Measurements from ENCODE around the gene CLMN. TPM values are rescaled to one million over a fixed set of nuclear protein-coding genes. Genes with fewer than 3 reads are reported as not detected.

The CLMN gene
- polyA plus RNA-seq, 3 donors = 22.0 to 33.7 (median 23.2) TPM

DNA sequence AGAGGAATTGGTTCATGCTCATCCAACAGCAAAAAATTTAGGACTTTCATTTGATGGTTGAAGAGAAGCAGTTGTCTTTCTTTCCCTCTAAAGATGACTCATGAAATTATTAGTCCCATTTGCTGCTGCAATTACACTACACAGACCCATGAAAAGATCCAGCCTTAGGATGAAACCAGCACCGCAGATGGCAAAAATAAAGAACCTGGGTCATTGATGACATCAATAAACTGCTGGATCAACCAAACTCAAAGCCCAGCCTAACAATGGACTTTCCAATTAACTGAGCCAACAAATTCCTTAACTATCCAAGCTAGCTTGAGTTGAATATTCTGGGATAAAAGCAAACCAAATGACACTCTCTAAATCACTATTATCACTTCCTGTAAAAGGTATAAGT is 183.1 kb downstream of the CLMN start:
- no peak overlapping the region for H3K4me3 ChIP-seq (replicated peaks in 1 of 3; ENCODE audit: low read depth in 2 of 3, low read length in 3 of 3)
- no peak for TF ChIP-seq CTCF (IDR thresholded peaks at IDR 0.05)
- Mint-ChIP-seq H3K9me3 (peaks cover 8 to 13% (median 12%) of the 10 kb centered on the region in 7 donors), H3K4me1 (peaks cover 30% of the 10 kb centered on the region), H3K4me3 (no peak overlapping the region), H3K36me3 (peaks cover 23 to 42% of the 10 kb centered on the region in 2 donors), H3K27ac (peak overlapping the region; percentile 32 to 90 (median 63)), H3K27me3 (ENCODE audit: low read depth in 3 of 3) (peaks cover 0 to 3% (median 0%) of the 10 kb centered on the region in 3 donors)
- intact Hi-C loops (cut with micrococcal nuclease) = loop anchor here in 1 of 2 donors (5.0 kb wide), 1 partner anchor 51 kb away; no protein-coding TSS in a partner anchor
- no peak overlapping the region for H3K4me2 ChIP-seq (replicated peaks; ENCODE audit: extremely low read depth, low read length, poor library complexity, severe bottlenecking)
- H3K27ac ChIP-seq (ENCODE audit: low read depth in 1 of 2, low read length in 2 of 2) = peak overlapping the region in 1 of 2 donors; percentile 43
- no peak overlapping the region for H2AFZ ChIP-seq (ENCODE audit: insufficient read depth, low read depth, low read length, poor library complexity, severe bottlenecking)
- peaks cover 84% of the 10 kb centered on the region for H3K79me2 ChIP-seq (ENCODE audit: insufficient read depth, low read length)
- peaks cover 67% of the 10 kb centered on the region for H4K20me1 ChIP-seq (ENCODE audit: insufficient read depth, low read length)
- H3K9ac ChIP-seq (ENCODE audit: insufficient read depth, low read length, poor library complexity, severe bottlenecking) = no peak overlapping the region
- H3K27me3 ChIP-seq (ENCODE audit: control insufficient read depth in 2 of 2, insufficient read depth in 2 of 2, low read length in 2 of 2) = no peaks in the 10 kb centered on the region
- peaks cover 7% of the 10 kb centered on the region in 2 donors for H3K9me3 ChIP-seq (replicated peaks in 1 of 2; ENCODE audit: control insufficient read depth in 1 of 2, insufficient read depth in 1 of 2, low read length in 2 of 2)
- peaks cover 18 to 26% of the 10 kb centered on the region in 2 donors for H3K4me1 ChIP-seq (ENCODE audit: control insufficient read depth in 1 of 2, insufficient read depth in 2 of 2, low read length in 2 of 2)
- DNase-seq = no peak
- WGBS (ENCODE audit: insufficient coverage) = 100% methylated on average over 1 of the region's 1 CpG
- H3K36me3 ChIP-seq (replicated peaks in 1 of 2; ENCODE audit: control insufficient read depth in 1 of 2, insufficient read depth in 2 of 2, low read length in 2 of 2) = peaks cover 20 to 28% of the 10 kb centered on the region in 2 donors

DNA sequence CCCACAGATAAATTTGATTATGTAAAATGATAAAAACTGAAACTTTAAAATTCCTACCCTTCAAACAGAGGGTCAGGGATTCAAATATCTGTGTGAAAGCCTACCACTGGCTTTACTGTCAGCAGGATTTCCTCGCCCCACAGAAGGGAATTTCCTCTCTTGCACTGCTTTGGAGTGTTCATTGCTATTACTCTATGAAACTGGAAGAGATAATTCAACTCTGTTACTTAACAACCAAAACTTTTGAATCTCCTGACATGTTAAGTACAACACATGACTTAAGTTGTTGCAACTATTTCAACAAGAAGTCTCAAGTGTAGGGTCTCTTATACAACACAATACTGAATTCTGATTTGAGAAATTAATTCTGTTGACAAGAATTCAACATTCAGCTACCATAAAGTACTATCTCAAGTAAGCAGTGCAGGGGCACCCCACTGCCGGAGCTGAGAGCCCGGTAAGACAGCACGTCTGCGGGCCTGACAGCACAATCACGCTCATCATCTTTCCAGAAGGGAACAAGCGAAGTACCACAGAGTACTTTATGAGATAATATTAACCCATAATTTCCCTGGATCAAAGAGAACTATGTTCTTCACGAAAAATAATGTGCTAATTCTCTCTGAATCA is 185.3 kb downstream of the CLMN start:
- no peak overlapping the region for H3K4me3 ChIP-seq (replicated peaks in 1 of 3; ENCODE audit: low read depth in 2 of 3, low read length in 3 of 3)
- H3K4me1 ChIP-seq (ENCODE audit: control insufficient read depth in 1 of 2, insufficient read depth in 2 of 2, low read length in 2 of 2) = peaks cover under 1 to 3% of the 10 kb centered on the region in 2 donors
- peaks cover 7% of the 10 kb centered on the region in 2 donors for H3K9me3 ChIP-seq (replicated peaks in 1 of 2; ENCODE audit: control insufficient read depth in 1 of 2, insufficient read depth in 1 of 2, low read length in 2 of 2)
- intact Hi-C loops (cut with micrococcal nuclease) = no loop called here
- 100% methylated on average over 3 of the region's 8 CpGs for WGBS (ENCODE audit: insufficient coverage)
- no peak overlapping the region for H3K4me3 Mint-ChIP-seq
- H3K36me3 Mint-ChIP-seq = peaks cover 36 to 59% of the 10 kb centered on the region in 2 donors
- no peak overlapping the region for H2AFZ ChIP-seq (ENCODE audit: insufficient read depth, low read depth, low read length, poor library complexity, severe bottlenecking)
- H3K27me3 Mint-ChIP-seq (ENCODE audit: low read depth in 3 of 3) = peaks cover 0 to 3% (median 0%) of the 10 kb centered on the region in 3 donors
- peaks cover 41 to 50% of the 10 kb centered on the region in 2 donors for H3K36me3 ChIP-seq (replicated peaks in 1 of 2; ENCODE audit: control insufficient read depth in 1 of 2, insufficient read depth in 2 of 2, low read length in 2 of 2)
- H3K79me2 ChIP-seq (ENCODE audit: insufficient read depth, low read length) = peaks cover 72% of the 10 kb centered on the region
- H3K9me3 Mint-ChIP-seq = peaks cover 8 to 13% (median 12%) of the 10 kb centered on the region in 7 donors
- H3K4me1 Mint-ChIP-seq = peaks cover 14% of the 10 kb centered on the region
- no peak overlapping the region for H3K4me2 ChIP-seq (replicated peaks; ENCODE audit: extremely low read depth, low read length, poor library complexity, severe bottlenecking)
- peak overlapping the region in 1 of 2 donors; percentile 51 for H3K27ac ChIP-seq (ENCODE audit: low read depth in 1 of 2, low read length in 2 of 2)
- no peaks in the 10 kb centered on the region for H3K27me3 ChIP-seq (ENCODE audit: control insufficient read depth in 2 of 2, insufficient read depth in 2 of 2, low read length in 2 of 2)
- TF ChIP-seq CTCF (IDR thresholded peaks at IDR 0.05) = no peak
- H4K20me1 ChIP-seq (ENCODE audit: insufficient read depth, low read length) = peaks cover 69% of the 10 kb centered on the region
- H3K27ac Mint-ChIP-seq = peak overlapping the region in 4 of 7 donors; percentile 18 to 67 (median 46)
- H3K9ac ChIP-seq (ENCODE audit: insufficient read depth, low read length, poor library complexity, severe bottlenecking) = no peak overlapping the region
- DNase-seq = peak in 2 of 3 donors; percentile 10 to 73
